IMR-90 (cell line): Measurements from ENCODE around the gene TRDMT1.

Experiments
- CEBPB ChIP-seq: IDR thresholded peaks from 2 replicates; pipeline ENCODE4 v1.6.1; 2012; ENCODE audit warnings: low read depth, low read length, improper control_type of control experiment
- CTCF ChIP-seq: conservative IDR thresholded peaks from 2 replicates; pipeline ENCODE4 v1.5.1; 2012; ENCODE audit warnings: mild to moderate bottlenecking, low read depth, low read length, improper control_type of control experiment
- ELK1 ChIP-seq: fragments of 150-350 bp; IDR thresholded peaks from 2 replicates; pipeline ENCODE4 v1.6.1; 2016; ENCODE audit warnings: low read depth, mild to moderate bottlenecking, low read length, moderate library complexity, borderline replicate concordance
- FOS ChIP-seq: fragments of 150-350 bp; IDR thresholded peaks from 2 replicates; pipeline ENCODE4 v1.6.1; 2016; ENCODE audit warnings: low read depth, low read length
- MAFK ChIP-seq: IDR thresholded peaks from 2 replicates; pipeline ENCODE4 v1.6.1; 2012; ENCODE audit warnings: low read depth, low read length, improper control_type of control experiment
- POLR2A ChIP-seq: IDR thresholded peaks from 2 replicates; pipeline ENCODE4 v1.6.1; 2012; ENCODE audit warnings: mild to moderate bottlenecking, low read depth, low read length
- RAD21 ChIP-seq: IDR thresholded peaks from 2 replicates; pipeline ENCODE4 v1.6.1; 2012; ENCODE audit warnings: low read length, improper control_type of control experiment
- RCOR1 ChIP-seq: IDR thresholded peaks from 2 replicates; pipeline ENCODE4 v1.6.1; 2012; ENCODE audit warnings: mild to moderate bottlenecking, low read length, improper control_type of control experiment; ENCODE audit not compliant: insufficient replicate concordance
- USF2 ChIP-seq: fragments of 150-350 bp; IDR thresholded peaks from 2 replicates; pipeline ENCODE4 v1.6.1; 2017; ENCODE audit warnings: mild to moderate bottlenecking, antibody characterized with exemption, low read length, low read depth

GRCh38 chr10:17196045-17196444 is 5.4 kb downstream of the TRDMT1 start:
- TF ChIP-seq ELK1 (no peak), CTCF (no peak), POLR2A (no peak), RCOR1 (no peak), FOS (no peak), MAFK (no peak), CEBPB (no peak), USF2 (no peak), RAD21 (no peak)
